H9 (cell line): ENCODE measurements around the gene GNPNAT1. TPM values are rescaled to one million over a fixed set of nuclear protein-coding genes. Genes with fewer than 3 reads are reported as not detected.

Experiments used
- DNase-seq: peaks from one replicate; pipeline ENCODE4 v3.0.0-alpha.2; 2017
- H2AFZ ChIP-seq: one replicate; pipeline ENCODE4 v1.6.1; 2013; ENCODE audit warnings: mild to moderate bottlenecking, low read length, control low read depth, moderate library complexity
- H2AK5ac ChIP-seq: 2 replicates; pipeline ENCODE4 v1.6.1; 2013; ENCODE audit warnings: low read length, control low read depth, mixed read lengths; ENCODE audit not compliant: insufficient read length
- H2BK120ac ChIP-seq: one replicate; pipeline ENCODE4 v1.6.1; 2013; ENCODE audit warnings: low read depth, mild to moderate bottlenecking, low read length, control low read depth, inconsistent platforms; ENCODE audit not compliant: poor library complexity, severe bottlenecking
- H2BK12ac ChIP-seq: 2 replicates; pipeline ENCODE4 v1.6.1; 2013; ENCODE audit warnings: low read length, control low read depth, mixed read lengths, low read depth; ENCODE audit not compliant: insufficient read length
- H2BK15ac ChIP-seq: 2 replicates; pipeline ENCODE4 v1.6.1; 2013; ENCODE audit warnings: low read depth, low read length, control low read depth
- H2BK20ac ChIP-seq: one replicate; pipeline ENCODE4 v1.6.1; 2013; ENCODE audit warnings: low read depth, mild to moderate bottlenecking, low read length, control low read depth, inconsistent platforms; ENCODE audit not compliant: poor library complexity, severe bottlenecking
- H2BK5ac ChIP-seq: 2 replicates; pipeline ENCODE4 v1.6.1; 2013; ENCODE audit warnings: low read length, control low read depth, mixed read lengths; ENCODE audit not compliant: insufficient read length
- H3K14ac ChIP-seq: 2 replicates; pipeline ENCODE4 v1.6.1; 2013; ENCODE audit warnings: low read length, control low read depth; ENCODE audit not compliant: insufficient read depth
- H3K18ac ChIP-seq: 2 replicates; pipeline ENCODE4 v1.6.1; 2013; ENCODE audit warnings: low read depth, mild to moderate bottlenecking, mixed read lengths, low read length, control low read depth; ENCODE audit not compliant: insufficient read length
- H3K23ac ChIP-seq: 2 replicates; pipeline ENCODE4 v1.6.1; 2013; ENCODE audit warnings: low read length, control low read depth, mixed read lengths, low read depth; ENCODE audit not compliant: insufficient read length
- H3K23me2 ChIP-seq: 2 replicates; pipeline ENCODE4 v1.6.1; 2013; ENCODE audit warnings: low read depth, mild to moderate bottlenecking, mixed read lengths, low read length, control low read depth; ENCODE audit not compliant: insufficient read length, poor library complexity, severe bottlenecking
- H3K27ac ChIP-seq: 2 replicates; pipeline ENCODE4 v1.5.1; 2013; ENCODE audit warnings: low read length, control low read depth, mixed read lengths, low read depth; ENCODE audit not compliant: insufficient read length
- H3K27me3 ChIP-seq: 2 replicates; pipeline ENCODE4 v1.6.1; 2013; ENCODE audit warnings: low read length, control low read depth, inconsistent platforms; ENCODE audit not compliant: insufficient read depth
- H3K4ac ChIP-seq: 2 replicates; pipeline ENCODE4 v1.6.1; 2013; ENCODE audit warnings: low read depth, mild to moderate bottlenecking, control low read depth, inconsistent platforms, low read length, moderate library complexity
- H3K4me1 ChIP-seq: 2 replicates; pipeline ENCODE4 v1.6.1; 2013; ENCODE audit warnings: low read length, control low read depth, inconsistent platforms; ENCODE audit not compliant: insufficient read depth
- H3K4me2 ChIP-seq: 2 replicates; pipeline ENCODE4 v1.6.1; 2013; ENCODE audit warnings: low read length, control low read depth, mixed read lengths; ENCODE audit not compliant: insufficient read length, insufficient read depth
- H3K56ac ChIP-seq: 2 replicates; pipeline ENCODE4 v1.6.1; 2013; ENCODE audit warnings: low read depth, mild to moderate bottlenecking, mixed read lengths, low read length, control low read depth; ENCODE audit not compliant: insufficient read length
- H3K79me1 ChIP-seq: 2 replicates; pipeline ENCODE4 v1.6.1; 2013; ENCODE audit warnings: low read depth, mild to moderate bottlenecking, moderate library complexity, low read length, control low read depth, inconsistent platforms; ENCODE audit not compliant: insufficient read depth, poor library complexity, severe bottlenecking
- H3K79me2 ChIP-seq: 2 replicates; pipeline ENCODE4 v1.6.1; 2013; ENCODE audit warnings: low read length, control low read depth, inconsistent platforms; ENCODE audit not compliant: insufficient read depth
- H3K9ac ChIP-seq: 2 replicates; pipeline ENCODE4 v1.6.1; 2013; ENCODE audit warnings: low read length, control low read depth, mixed read lengths; ENCODE audit not compliant: insufficient read length; ENCODE audit errors: extremely low read depth
- H3K9me3 ChIP-seq: one replicate; pipeline ENCODE4 v1.6.1; 2013; ENCODE audit warnings: low read depth, low read length, inconsistent platforms; ENCODE audit not compliant: control insufficient read depth
- H3T11ph ChIP-seq: one replicate; pipeline ENCODE4 v1.6.1; 2013; ENCODE audit warnings: mild to moderate bottlenecking, low read length, control low read depth, inconsistent platforms
- H4K20me1 ChIP-seq: one replicate; pipeline ENCODE4 v1.6.1; 2013; ENCODE audit not compliant: control insufficient read depth, insufficient read length, insufficient read depth
- H4K5ac ChIP-seq: 2 replicates; pipeline ENCODE4 v1.6.1; 2013; ENCODE audit warnings: low read depth, mild to moderate bottlenecking, mixed read lengths, low read length, control low read depth; ENCODE audit not compliant: insufficient read length
- H4K8ac ChIP-seq: replicated peaks from 2 replicates; pipeline ENCODE4 v1.6.1; 2013; ENCODE audit warnings: low read length, control low read depth, mixed read lengths, low read depth; ENCODE audit not compliant: insufficient read length
- H4K91ac ChIP-seq: 2 replicates; pipeline ENCODE4 v1.6.1; 2013; ENCODE audit warnings: low read depth, mild to moderate bottlenecking, moderate library complexity, mixed read lengths, low read length, control low read depth; ENCODE audit not compliant: insufficient read length
- H3K27ac Mint-ChIP-seq, 3 experiments: 2 replicates in 2 of 3; 3 replicates in 1 of 3; pipeline ENCODE4 v1.8.0; 2020 to 2021; ENCODE audit warnings: mixed read lengths in 3 of 3, mild to moderate bottlenecking in 1 of 3, moderate library complexity in 1 of 3
- H3K27me3 Mint-ChIP-seq: 2 replicates; pipeline ENCODE4 v1.8.0; 2021; ENCODE audit warnings: low read depth, mild to moderate bottlenecking, moderate library complexity, mixed read lengths
- H3K36me3 Mint-ChIP-seq, 3 experiments: 2 replicates in 2 of 3; 3 replicates in 1 of 3; pipeline ENCODE4 v1.8.0; 2020 to 2021; ENCODE audit warnings: low read depth in 3 of 3, mixed read lengths in 3 of 3; ENCODE audit not compliant: insufficient read depth in 1 of 3
- H3K4me1 Mint-ChIP-seq, 2 experiments: 2 replicates each; pipeline ENCODE4 v1.8.0; 2020; ENCODE audit warnings: mixed read lengths in 2 of 2
- H3K4me3 Mint-ChIP-seq, 2 experiments: 2 replicates in 1 of 2; 3 replicates in 1 of 2; pipeline ENCODE4 v1.8.0; 2020 to 2021; ENCODE audit warnings: mild to moderate bottlenecking in 2 of 2, mixed read lengths in 2 of 2, moderate library complexity in 1 of 2
- H3K9me3 Mint-ChIP-seq, 2 experiments: 2 replicates in 1 of 2; 3 replicates in 1 of 2; pipeline ENCODE4 v1.8.0; 2020; ENCODE audit warnings: mild to moderate bottlenecking in 2 of 2, mixed read lengths in 2 of 2, moderate library complexity in 1 of 2
- CTCF ChIP-seq: fragments of 200-600 bp; sonication (generic); conservative IDR thresholded peaks from 3 replicates; pipeline ENCODE4 v1.8.0; 2021; ENCODE audit warnings: antibody characterized with exemption, mild to moderate bottlenecking
- WGBS: extraction: QIAGEN DNeasy Blood & Tissue Kit; methylation state at CpG from one replicate; pipeline ENCODE4 v1.1.7; 2013; ENCODE audit warnings: missing lambda C conversion rate, low lambda C conversion rate, mixed read lengths; ENCODE audit not compliant: insufficient read length; ENCODE audit errors: extremely low coverage; 5-methylcytosine and 5-hydroxymethylcytosine counted together
- total RNA-seq: library from RNA; stranded (reverse); gene quantifications from 2 replicates; pipeline ENCODE4 v1.2.1, GENCODE V29; 2021

GNPNAT1 gene
- total RNA-seq, 1 experiment from 2014 or later, result 49.0 TPM

- H3K4me2 ChIP-seq, result no peak overlapping the region
- no peaks in the 10 kb centered on the region for H3K27me3 ChIP-seq
- DNase-seq, result no peak
- no peak overlapping the region for H4K8ac ChIP-seq
- H3K14ac ChIP-seq, result no peak overlapping the region
- no peaks in the 10 kb centered on the region for H3K23me2 ChIP-seq
- H3K27me3 Mint-ChIP-seq, result no peaks in the 10 kb centered on the region
- H2AFZ ChIP-seq, result no peak overlapping the region
- H3T11ph ChIP-seq, result no peak overlapping the region
- no peak overlapping the region for H2BK5ac ChIP-seq
- no peak overlapping the region for H2AK5ac ChIP-seq
- no peak overlapping the region for H2BK15ac ChIP-seq
- no peak for TF ChIP-seq CTCF
- no peak overlapping the region for H3K18ac ChIP-seq
- no peaks in the 10 kb centered on the region for H3K79me2 ChIP-seq
- no peaks in the 10 kb centered on the region for H3K4me1 ChIP-seq
- H4K5ac ChIP-seq, result no peak overlapping the region
- H3K4me1 Mint-ChIP-seq, result no peaks in the 10 kb centered on the region
- no peaks in the 10 kb centered on the region for H4K20me1 ChIP-seq
- H2BK120ac ChIP-seq, result no peak overlapping the region
- H3K36me3 Mint-ChIP-seq, result peaks cover 0 to 36% (median 17%) of the 10 kb centered on the region in 3 experiments; a peak in 5 of 7 replicates
- H3K79me1 ChIP-seq, result no peaks in the 10 kb centered on the region
- no peak overlapping the region for H3K4me3 Mint-ChIP-seq
- H3K4ac ChIP-seq, result no peak overlapping the region
- no peak overlapping the region for H3K27ac ChIP-seq
- WGBS, result no CpG with 5 or more reads among the region's 1 CpG
- no peaks in the 10 kb centered on the region for H3K9me3 ChIP-seq
- no peaks in the 10 kb centered on the region for H3K9me3 Mint-ChIP-seq
- no peak overlapping the region for H2BK12ac ChIP-seq
- H2BK20ac ChIP-seq, result no peak overlapping the region
- H3K56ac ChIP-seq, result no peak overlapping the region
- H4K91ac ChIP-seq, result no peak overlapping the region
- H3K23ac ChIP-seq, result no peak overlapping the region
- H3K27ac Mint-ChIP-seq, result no peak overlapping the region
- H3K9ac ChIP-seq, result no peak overlapping the region
These were observed 9.8 kb downstream of the GNPNAT1 start for GRCh38 chr14:52781629-52782028.
